ENCODE data around the gene DIP2B.

DNA sequence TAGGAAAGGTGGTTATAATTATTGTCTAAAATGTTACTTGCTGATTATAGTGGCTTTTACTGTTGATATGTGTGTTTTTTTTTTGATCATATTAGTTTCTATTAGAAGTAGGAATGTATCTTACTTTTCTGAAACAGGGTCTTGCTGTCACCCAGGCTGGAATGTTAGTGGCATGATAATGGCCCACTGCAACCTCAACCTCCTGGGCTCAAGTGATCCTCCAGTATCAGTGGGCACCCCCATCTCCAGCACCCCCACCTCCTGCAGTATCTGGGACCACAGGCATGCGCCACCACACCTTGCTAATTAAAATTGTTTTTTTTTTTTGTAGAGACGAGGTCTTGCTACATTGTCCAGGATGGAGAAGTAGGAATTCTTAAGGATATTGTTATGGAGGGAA, 270.5 kb downstream of the DIP2B start:
- TF ChIP-seq EP300 (IDR thresholded peaks at IDR 0.05) = no peak
- TF ChIP-seq, protein P1, sequence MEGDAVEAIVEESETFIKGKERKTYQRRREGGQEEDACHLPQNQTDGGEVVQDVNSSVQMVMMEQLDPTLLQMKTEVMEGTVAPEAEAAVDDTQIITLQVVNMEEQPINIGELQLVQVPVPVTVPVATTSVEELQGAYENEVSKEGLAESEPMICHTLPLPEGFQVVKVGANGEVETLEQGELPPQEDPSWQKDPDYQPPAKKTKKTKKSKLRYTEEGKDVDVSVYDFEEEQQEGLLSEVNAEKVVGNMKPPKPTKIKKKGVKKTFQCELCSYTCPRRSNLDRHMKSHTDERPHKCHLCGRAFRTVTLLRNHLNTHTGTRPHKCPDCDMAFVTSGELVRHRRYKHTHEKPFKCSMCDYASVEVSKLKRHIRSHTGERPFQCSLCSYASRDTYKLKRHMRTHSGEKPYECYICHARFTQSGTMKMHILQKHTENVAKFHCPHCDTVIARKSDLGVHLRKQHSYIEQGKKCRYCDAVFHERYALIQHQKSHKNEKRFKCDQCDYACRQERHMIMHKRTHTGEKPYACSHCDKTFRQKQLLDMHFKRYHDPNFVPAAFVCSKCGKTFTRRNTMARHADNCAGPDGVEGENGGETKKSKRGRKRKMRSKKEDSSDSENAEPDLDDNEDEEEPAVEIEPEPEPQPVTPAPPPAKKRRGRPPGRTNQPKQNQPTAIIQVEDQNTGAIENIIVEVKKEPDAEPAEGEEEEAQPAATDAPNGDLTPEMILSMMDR (IDR thresholded peaks at IDR 0.05) = no peak
- no peak for TF ChIP-seq POLR2AphosphoS5 (IDR thresholded peaks at IDR 0.05)
- no peak for TF ChIP-seq POLR2A (IDR thresholded peaks at IDR 0.05)
